Heart right ventricle (tissue), 16 donors: ENCODE results near the gene NDE1. TPM values are rescaled to one million over a fixed set of nuclear protein-coding genes. Genes with fewer than 3 reads are reported as not detected.

Experiments
- ATAC-seq, 8 donors: fragments of 200-7000 bp; cut with Tn5 transposase; one replicate each; pipeline ENCODE4 v1.9.1; 2020; ENCODE audit warnings: mild to moderate bottlenecking in 8 of 8, moderate library complexity in 8 of 8, moderate number of reproducible peaks in 1 of 8
- DNase-seq, 2 donors: peaks; one replicate each; pipeline ENCODE4 v3.0.0-alpha.2; 2020
- H3K27ac ChIP-seq, 10 donors: fragments of 200-600 bp; sonication (generic) in 2 of 10; one replicate each; pipeline versions ENCODE4 v1.5.0 to v1.8.0; 2020 to 2022; ENCODE audit warnings: mild to moderate bottlenecking in 3 of 10
- H3K27me3 ChIP-seq, 7 donors: fragments of 200-600 bp; one replicate each; pipeline ENCODE4 v1.8.0; 2021 to 2022; ENCODE audit warnings: mild to moderate bottlenecking in 2 of 7
- H3K36me3 ChIP-seq, 9 donors: fragments of 200-600 bp; sonication (generic) in 1 of 9; one replicate each; pipeline versions ENCODE4 v1.5.0 to v1.8.0; 2020 to 2022; ENCODE audit warnings: mild to moderate bottlenecking in 2 of 9
- H3K4me1 ChIP-seq, 9 donors: fragments of 200-600 bp; sonication (generic) in 1 of 9; one replicate each; pipeline versions ENCODE4 v1.5.0 to v1.8.0; 2020 to 2022; ENCODE audit warnings: mild to moderate bottlenecking in 4 of 9
- H3K4me3 ChIP-seq, 10 donors: fragments of 200-600 bp; sonication (generic) in 2 of 10; one replicate each; pipeline versions ENCODE4 v1.5.0 to v1.8.0; 2020 to 2022; ENCODE audit warnings: mild to moderate bottlenecking in 7 of 10, moderate library complexity in 2 of 10
- H3K9me3 ChIP-seq, 11 donors: fragments of 200-600 bp in 10 of 11; sonication (generic) in 2 of 11; one replicate each; pipeline versions ENCODE4 v1.5.0 to v1.8.0; 2013 to 2022; ENCODE audit warnings: mild to moderate bottlenecking in 2 of 11, control low read depth in 1 of 11, moderate library complexity in 1 of 11
- WGBS, 2 donors: extraction: QIAGEN DNeasy Blood & Tissue Kit; methylation state at CpG; one replicate each; pipeline ENCODE4 v1.1.7; 2013; ENCODE audit warnings: inconsistent platforms in 1 of 2; 5-methylcytosine and 5-hydroxymethylcytosine counted together
- intact Hi-C, 10 donors: fragments of 100-400 bp; cut with DNase I; formaldehyde crosslinking; loops; one replicate each; pipeline versions ENCODE4 v1.11.1 to v1.14.2; 2022
- polyA plus RNA-seq, 2 donors: library from polyadenylated mRNA; stranded (reverse); fragments of 200-250 nt; gene quantifications; one replicate each; pipeline ENCODE4 v1.2.3, GENCODE V29; 2013
- total RNA-seq, 10 donors: library from RNA; stranded (reverse); fragmentation: NEBNext Ultra II Directional in 3 of 10; extraction: Animal tissue kit (Norgen Biotek cat#: 25700) in 3 of 10; gene quantifications; one replicate each; pipeline versions ENCODE4 v1.2.1 to v1.2.4, GENCODE V29; 2021 to 2023
- TF ChIP-seq, protein P1 (sequence below), 9 donors: fragments of 200-600 bp; sonication (generic) in 2 of 9; IDR thresholded peaks; one replicate each; pipeline versions ENCODE4 v1.5.0 to v1.8.0; 2021 to 2022; ENCODE audit warnings: antibody characterized with exemption in 9 of 9, mild to moderate bottlenecking in 5 of 9, moderate library complexity in 1 of 9
- donor health status: Arrhythmogenic right ventricular cardiomyopathy.
- donor health status: ischemic (EF 13 %, LVEDD 7.1; RV severe dilation, severe dysfunction).
- donor health status: healthy with polysubstance abuse.
- donor health status: DM: no; HTN: yes; CAD: no.
- donor health status: DM: no; HTN: no; CAD: no.
- donor health status: ischemic (EF 25% LVEDD 6.9; RV normal size, moderate dysfunction).
- donor health status: ischemic (EF 25% LVEDD 5.7; RV mildly dilated, moderate dysfunction).
- donor health status: healthy.
- donor health status: DM: yes; HTN: yes; CAD: no.
- donor health status: Ischemic cardiomyopathy.
- donor health status: ischemic (EF 35%, LVEDD 5.7; RV mildly dilated, moderate dysfunction).
- donor health status: nonischemic (EF 11% LVEDD 7.7; RV severe dilation, severe dysfunction).
- donor health status: DM: yes; HTN: yes; CAD: no.
- donor health status: PGD.
- donor health status: ischemic (EF 29% LVEDD 5.4; RV normal size, mild dysfunction).
- donor health status: nonischemic (EF 23%, LVEDD 6.1; RV moderate dilation, normal function).

Gene NDE1
- total and polyA plus RNA-seq, 12 donors: 6.0 to 29.0 (median 18.6) TPM

GRCh38 chr16:15617901-15618300 lies 32.1 kb upstream of the NDE1 start:
- Histone ChIP-seq H3K9me3 (no peaks in the 10 kb centered on the region), H3K27ac (peak overlapping the region in 1 of 10 donors; percentile 30), H3K4me3 (no peak overlapping the region), H3K4me1 (peaks cover 0 to 27% (median 20%) of the 10 kb centered on the region in 9 donors), H3K36me3 (peaks cover 0 to 100% (median 62%) of the 10 kb centered on the region in 9 donors), H3K27me3 (no peaks in the 10 kb centered on the region)
- no peak for DNase-seq
- no peak for ATAC-seq
- intact Hi-C loops: loop anchor here in 1 of 10 donors (10.0 kb wide), 1 partner anchor 183 kb away; the partner anchor contains the start of gene BMERB1
- 96 to 97% methylated on average over 4 of the region's 4 CpGs for WGBS, 2 donors
- TF ChIP-seq, protein P1, sequence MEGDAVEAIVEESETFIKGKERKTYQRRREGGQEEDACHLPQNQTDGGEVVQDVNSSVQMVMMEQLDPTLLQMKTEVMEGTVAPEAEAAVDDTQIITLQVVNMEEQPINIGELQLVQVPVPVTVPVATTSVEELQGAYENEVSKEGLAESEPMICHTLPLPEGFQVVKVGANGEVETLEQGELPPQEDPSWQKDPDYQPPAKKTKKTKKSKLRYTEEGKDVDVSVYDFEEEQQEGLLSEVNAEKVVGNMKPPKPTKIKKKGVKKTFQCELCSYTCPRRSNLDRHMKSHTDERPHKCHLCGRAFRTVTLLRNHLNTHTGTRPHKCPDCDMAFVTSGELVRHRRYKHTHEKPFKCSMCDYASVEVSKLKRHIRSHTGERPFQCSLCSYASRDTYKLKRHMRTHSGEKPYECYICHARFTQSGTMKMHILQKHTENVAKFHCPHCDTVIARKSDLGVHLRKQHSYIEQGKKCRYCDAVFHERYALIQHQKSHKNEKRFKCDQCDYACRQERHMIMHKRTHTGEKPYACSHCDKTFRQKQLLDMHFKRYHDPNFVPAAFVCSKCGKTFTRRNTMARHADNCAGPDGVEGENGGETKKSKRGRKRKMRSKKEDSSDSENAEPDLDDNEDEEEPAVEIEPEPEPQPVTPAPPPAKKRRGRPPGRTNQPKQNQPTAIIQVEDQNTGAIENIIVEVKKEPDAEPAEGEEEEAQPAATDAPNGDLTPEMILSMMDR (IDR thresholded peaks at IDR 0.05): no peak

DNA sequence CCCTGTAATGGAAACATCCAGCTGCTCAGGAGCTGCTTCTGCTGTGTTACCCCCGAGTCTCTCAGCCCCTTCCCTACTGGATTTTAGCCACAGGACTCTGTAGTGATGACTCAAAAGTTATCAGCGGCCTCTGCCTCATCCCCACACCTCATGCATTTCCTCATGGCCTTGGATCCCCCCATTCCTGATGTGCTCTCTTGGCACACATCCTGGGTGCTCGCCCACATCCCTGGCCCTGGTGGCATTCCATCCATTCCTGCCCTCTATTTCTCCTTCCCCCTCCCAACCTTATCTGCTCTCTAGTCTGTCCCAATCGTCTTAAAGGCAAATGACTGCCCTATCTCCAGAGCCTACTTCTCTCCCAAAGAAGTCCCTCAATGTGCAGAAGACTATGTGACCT lies 31.7 kb upstream of the NDE1 start:
- H3K27me3 ChIP-seq: no peaks in the 10 kb centered on the region
- peak in 3 of 8 donors; percentile 11 to 22 (median 18) for ATAC-seq
- 53 to 74% methylated on average over 4 of the region's 4 CpGs for WGBS, 2 donors
- TF ChIP-seq, protein P1 (IDR thresholded peaks at IDR 0.05): no peak
- intact Hi-C loops: loop anchor here in 1 of 10 donors (10.0 kb wide), 1 partner anchor 184 kb away; the partner anchor contains the start of gene BMERB1
- peak overlapping the region in 2 of 10 donors; percentile 16 to 30 for H3K27ac ChIP-seq
- H3K36me3 ChIP-seq: peaks cover 0 to 100% (median 60%) of the 10 kb centered on the region in 9 donors
- peaks cover 0 to 27% (median 20%) of the 10 kb centered on the region in 9 donors for H3K4me1 ChIP-seq
- H3K9me3 ChIP-seq: no peaks in the 10 kb centered on the region
- no peak for DNase-seq
- H3K4me3 ChIP-seq: no peak overlapping the region

DNA sequence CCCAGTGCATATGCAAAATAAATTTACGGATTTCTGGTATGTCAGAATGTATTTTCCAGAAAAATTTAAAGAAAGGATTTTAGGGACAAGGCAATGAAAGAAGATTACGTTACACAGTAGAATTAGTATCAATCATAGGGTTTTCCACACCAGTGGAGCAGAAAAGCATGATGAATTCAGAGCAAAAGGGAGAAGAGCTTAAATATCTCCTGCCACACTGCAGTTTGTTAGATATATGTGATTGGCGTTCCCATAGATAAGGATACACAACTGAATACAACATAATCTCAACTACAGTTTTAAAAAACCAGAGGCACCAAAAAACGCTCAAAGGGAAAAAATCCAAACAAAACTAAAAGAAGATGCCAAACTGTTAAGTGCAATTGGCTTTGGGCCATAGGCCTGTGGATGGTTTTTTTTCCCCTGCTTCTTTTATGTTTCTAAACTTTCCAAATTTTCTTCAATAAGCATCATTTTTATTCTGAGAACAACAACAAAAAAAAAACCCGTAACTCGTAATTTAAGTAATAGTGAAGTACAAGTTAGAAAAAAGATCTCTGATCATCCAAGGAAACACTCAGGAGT lies 29.3 kb upstream of the NDE1 start:
- intact Hi-C loops: loop anchor here in 2 of 10 donors (5.0 to 10.0 kb wide), 2 partner anchors 193 to 196 kb away; no protein-coding TSS in a partner anchor
- Histone ChIP-seq H3K27me3 (no peaks in the 10 kb centered on the region), H3K4me1 (peaks cover 0 to 27% (median 20%) of the 10 kb centered on the region in 9 donors), H3K36me3 (peaks cover 0 to 100% (median 65%) of the 10 kb centered on the region in 9 donors), H3K4me3 (no peak overlapping the region), H3K27ac (peak overlapping the region in 8 of 10 donors; percentile 27 to 81 (median 70)), H3K9me3 (no peaks in the 10 kb centered on the region)
- TF ChIP-seq, protein P1 (IDR thresholded peaks at IDR 0.05): no peak
- no peak for DNase-seq
- no peak for ATAC-seq
- WGBS, 2 donors: 74 to 78% methylated on average over 6 of the region's 6 CpGs

- whole genome bisulfite sequencing, 2 donors: 30 to 45% methylated on average over 4 of the region's 4 CpGs
- Histone ChIP-seq H3K27ac (peak overlapping the region; percentile 15 to 81 (median 60)), H3K36me3 (peaks cover 0 to 100% (median 59%) of the 10 kb centered on the region in 9 donors), H3K9me3 (no peaks in the 10 kb centered on the region), H3K27me3 (no peaks in the 10 kb centered on the region), H3K4me1 (peaks cover 0 to 27% (median 20%) of the 10 kb centered on the region in 9 donors), H3K4me3 (peak overlapping the region in 2 of 10 donors; percentile 1 to 10)
- DNase-seq (no peak), ATAC-seq (peak in 6 of 8 donors; percentile 19 to 74 (median 55))
- intact Hi-C loops: loop anchor here in 2 of 10 donors (5.0 to 10.0 kb wide), 2 partner anchors 194 to 197 kb away; no protein-coding TSS in a partner anchor
- TF ChIP-seq, protein P1 (IDR thresholded peaks at IDR 0.05): no peak
Observed at GRCh38 chr16:15621456-15621855, 28.6 kb upstream of the NDE1 start.
